ENCODE results near the gene PHKA1.
"Not testable (repeated sequence)": the region's sequence is repeated elsewhere in the genome, so short reads cannot be mapped to it uniquely, and the experiment has no call there.

PHKA1 gene

DNA sequence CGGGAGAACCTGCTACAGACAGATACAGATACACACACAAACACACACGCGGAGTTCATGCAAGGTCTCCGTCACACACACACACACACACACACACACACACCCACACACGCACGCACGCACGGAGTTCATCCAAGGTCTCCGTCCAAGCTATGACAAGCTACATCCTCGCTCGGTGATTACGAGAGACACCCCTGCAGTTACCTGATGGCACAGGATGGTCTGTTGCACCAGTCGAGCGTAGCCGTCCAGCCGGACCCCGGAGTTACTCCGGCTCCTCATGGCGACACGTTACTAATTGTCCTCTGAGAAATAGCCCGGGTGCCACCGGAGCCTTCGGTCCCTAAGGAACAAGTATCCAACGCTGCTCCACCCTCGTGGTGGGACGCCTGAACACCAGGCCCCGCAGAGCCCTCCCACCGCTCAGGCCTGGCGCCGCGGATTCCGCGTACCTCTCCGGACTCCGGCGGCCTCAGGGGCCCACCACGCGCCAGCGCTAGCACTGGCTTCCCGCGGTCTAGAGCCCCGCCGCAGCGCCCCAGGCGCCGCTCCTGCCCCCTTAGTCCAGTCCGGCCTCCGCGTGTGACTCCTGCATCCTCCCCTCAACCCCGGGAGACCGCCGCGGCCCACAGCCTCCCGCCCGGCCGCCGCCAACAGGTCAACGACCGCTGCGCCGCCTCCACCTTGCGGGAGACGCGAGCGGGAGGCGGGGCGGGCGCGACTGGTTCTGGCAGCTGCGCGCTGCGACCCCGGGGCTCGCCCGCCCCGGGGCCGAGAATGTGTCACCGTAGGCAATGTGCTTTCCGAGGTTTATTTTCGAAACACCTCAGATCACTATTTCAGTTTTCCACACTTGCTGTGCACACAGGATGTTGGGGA, at the start of gene PHKA1:
PHKA1 (minus strand) TSS at position 708 of the 879 bp plus-strand sequence; CDS start at position 282, 426 bp downstream.
- H3K4me2 ChIP-seq = peak within 1 kb of the TSS; percentile 86
- H3K79me2 ChIP-seq (ENCODE audit: insufficient read depth, low read depth); H3K4me3 ChIP-seq (IDR thresholded peaks at IDR 0.05; ENCODE audit: insufficient read depth, low read depth, low read length); H4K20me1 ChIP-seq (ENCODE audit: insufficient read depth); H3K27me3 ChIP-seq (ENCODE audit: insufficient read depth, low read depth); H3K36me3 ChIP-seq (ENCODE audit: insufficient read depth): not testable (repeated sequence)
- peak within 1 kb of the TSS; percentile 90 for H3K9ac ChIP-seq
- H2AFZ ChIP-seq (ENCODE audit: low read depth) = peak within 1 kb of the TSS; percentile 86
- peak within 1 kb of the TSS; percentile 92 for H3K27ac ChIP-seq
- peaks cover 11% of the 10 kb centered on the region for H3K4me1 ChIP-seq (ENCODE audit: low read depth, poor library complexity, severe bottlenecking)

DNA sequence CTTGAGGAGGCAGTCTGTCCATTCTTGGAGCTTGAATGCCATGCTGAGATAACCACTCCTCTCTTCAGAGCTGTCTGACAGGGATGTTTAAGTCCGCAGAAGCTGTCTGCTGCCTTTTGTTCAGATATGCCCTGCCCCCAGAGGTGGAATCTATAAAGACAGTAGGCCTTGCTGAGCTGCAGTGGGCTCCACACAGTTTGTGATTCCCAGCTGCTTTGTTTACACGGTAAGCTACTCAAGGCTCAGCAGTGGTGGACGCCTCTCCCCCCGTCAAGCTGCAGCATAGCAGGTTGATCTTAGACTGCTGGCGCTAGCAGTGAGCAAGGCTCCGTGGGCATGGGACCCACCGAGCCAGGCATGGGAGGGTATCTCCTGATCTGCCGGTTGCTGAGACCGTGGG, 46.3 kb upstream of the PHKA1 start:
- H3K9ac ChIP-seq; H3K79me2 ChIP-seq (ENCODE audit: insufficient read depth, low read depth); H3K27me3 ChIP-seq (ENCODE audit: insufficient read depth, low read depth); H4K20me1 ChIP-seq (ENCODE audit: insufficient read depth); H3K4me2 ChIP-seq; H2AFZ ChIP-seq (ENCODE audit: low read depth); H3K4me3 ChIP-seq (IDR thresholded peaks at IDR 0.05; ENCODE audit: insufficient read depth, low read depth, low read length); H3K27ac ChIP-seq; H3K4me1 ChIP-seq (ENCODE audit: low read depth, poor library complexity, severe bottlenecking); H3K36me3 ChIP-seq (ENCODE audit: insufficient read depth): not testable (repeated sequence)

- not testable (repeated sequence) for H3K4me2 ChIP-seq
Observed at GRCh38 chrX:72748545-72748944, 34.4 kb upstream of the PHKA1 start.

GRCh38 chrX:72745546-72745945, 31.4 kb upstream of the PHKA1 start:
- not testable (repeated sequence) for H3K27ac ChIP-seq; H3K9ac ChIP-seq; H2AFZ ChIP-seq (ENCODE audit: low read depth); H3K4me1 ChIP-seq (ENCODE audit: low read depth, poor library complexity, severe bottlenecking); H3K79me2 ChIP-seq (ENCODE audit: insufficient read depth, low read depth); H3K4me3 ChIP-seq (IDR thresholded peaks at IDR 0.05; ENCODE audit: insufficient read depth, low read depth, low read length); H4K20me1 ChIP-seq (ENCODE audit: insufficient read depth); H3K36me3 ChIP-seq (ENCODE audit: insufficient read depth); H3K4me2 ChIP-seq; H3K27me3 ChIP-seq (ENCODE audit: insufficient read depth, low read depth)

More at GRCh38 chrX:72748545-72748944, 34.4 kb upstream of the PHKA1 start:
- not testable (repeated sequence) for H2AFZ ChIP-seq (ENCODE audit: low read depth); H4K20me1 ChIP-seq (ENCODE audit: insufficient read depth); H3K9ac ChIP-seq; H3K27ac ChIP-seq; H3K36me3 ChIP-seq (ENCODE audit: insufficient read depth); H3K27me3 ChIP-seq (ENCODE audit: insufficient read depth, low read depth); H3K79me2 ChIP-seq (ENCODE audit: insufficient read depth, low read depth); H3K4me1 ChIP-seq (ENCODE audit: low read depth, poor library complexity, severe bottlenecking); H3K4me3 ChIP-seq (IDR thresholded peaks at IDR 0.05; ENCODE audit: insufficient read depth, low read depth, low read length)

DNA sequence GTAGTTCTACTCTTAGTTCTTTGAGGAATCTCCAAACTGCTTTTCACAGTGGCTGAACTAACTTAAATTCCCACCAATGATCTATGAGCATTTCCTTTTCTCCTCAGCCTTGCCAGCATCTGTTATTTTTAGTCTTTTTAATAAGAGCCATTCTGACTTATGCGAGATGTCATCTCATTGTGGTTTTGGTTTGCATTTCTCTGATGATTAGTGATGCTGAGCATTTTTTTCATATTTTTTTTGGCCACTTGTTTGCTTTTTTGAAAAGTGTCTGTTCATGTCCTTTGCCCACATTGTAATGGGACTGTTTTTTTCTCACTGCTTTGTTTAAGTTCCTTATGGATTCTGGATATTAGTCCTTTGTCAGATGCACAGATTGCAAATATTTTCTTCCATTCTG, 21.5 kb upstream of the PHKA1 start:
- H3K4me2 ChIP-seq = no peak overlapping the region
- no peaks in the 10 kb centered on the region for H3K4me1 ChIP-seq (ENCODE audit: low read depth, poor library complexity, severe bottlenecking)
- no peak for TF ChIP-seq CTCF (conservative IDR thresholded peaks at IDR 0.05; ENCODE audit: low read depth, low read length)
- H3K79me2 ChIP-seq (ENCODE audit: insufficient read depth, low read depth) = no peaks in the 10 kb centered on the region
- no peak overlapping the region for H3K4me3 ChIP-seq (IDR thresholded peaks at IDR 0.05; ENCODE audit: insufficient read depth, low read depth, low read length)
- H4K20me1 ChIP-seq (ENCODE audit: insufficient read depth) = no peaks in the 10 kb centered on the region
- no peaks in the 10 kb centered on the region for H3K36me3 ChIP-seq (ENCODE audit: insufficient read depth)
- no peak overlapping the region for H2AFZ ChIP-seq (ENCODE audit: low read depth)
- no peak overlapping the region for H3K27ac ChIP-seq
- H3K27me3 ChIP-seq (ENCODE audit: insufficient read depth, low read depth) = no peaks in the 10 kb centered on the region
- H3K9ac ChIP-seq = no peak overlapping the region

DNA sequence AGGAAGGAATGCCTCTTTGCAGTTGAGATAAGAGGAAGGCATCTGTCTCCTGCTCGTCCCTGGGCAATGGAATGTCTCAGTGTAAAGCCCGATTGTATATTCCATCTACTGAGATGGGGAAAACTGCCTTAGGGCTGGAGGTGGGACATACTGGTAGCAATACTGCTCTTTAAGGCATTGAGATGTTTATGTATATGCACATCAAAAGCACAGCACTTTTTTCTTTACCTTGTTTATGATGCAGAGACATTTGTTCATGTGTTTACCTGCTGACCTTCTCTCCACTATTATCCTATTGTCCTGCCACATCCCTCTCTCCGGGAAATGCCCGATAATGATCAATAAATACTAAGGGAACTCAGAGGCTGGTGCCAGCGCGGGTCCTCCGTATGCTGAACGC, 19.5 kb upstream of the PHKA1 start:
- not testable (repeated sequence) for H3K27ac ChIP-seq; H3K36me3 ChIP-seq (ENCODE audit: insufficient read depth); H4K20me1 ChIP-seq (ENCODE audit: insufficient read depth); H3K4me1 ChIP-seq (ENCODE audit: low read depth, poor library complexity, severe bottlenecking); H3K4me2 ChIP-seq; H2AFZ ChIP-seq (ENCODE audit: low read depth); H3K79me2 ChIP-seq (ENCODE audit: insufficient read depth, low read depth); H3K27me3 ChIP-seq (ENCODE audit: insufficient read depth, low read depth); H3K4me3 ChIP-seq (IDR thresholded peaks at IDR 0.05; ENCODE audit: insufficient read depth, low read depth, low read length); H3K9ac ChIP-seq

- no peak overlapping the region for H3K9ac ChIP-seq
- H3K27me3 ChIP-seq (ENCODE audit: insufficient read depth, low read depth) = no peaks in the 10 kb centered on the region
- H2AFZ ChIP-seq (ENCODE audit: low read depth) = no peak overlapping the region
- H3K36me3 ChIP-seq (ENCODE audit: insufficient read depth) = no peaks in the 10 kb centered on the region
- no peaks in the 10 kb centered on the region for H3K4me1 ChIP-seq (ENCODE audit: low read depth, poor library complexity, severe bottlenecking)
- TF ChIP-seq CTCF (conservative IDR thresholded peaks at IDR 0.05; ENCODE audit: low read depth, low read length) = no peak
- H4K20me1 ChIP-seq (ENCODE audit: insufficient read depth) = no peaks in the 10 kb centered on the region
- no peaks in the 10 kb centered on the region for H3K79me2 ChIP-seq (ENCODE audit: insufficient read depth, low read depth)
- no peak overlapping the region for H3K4me2 ChIP-seq
- H3K4me3 ChIP-seq (IDR thresholded peaks at IDR 0.05; ENCODE audit: insufficient read depth, low read depth, low read length) = no peak overlapping the region
- H3K27ac ChIP-seq = no peak overlapping the region
Observed at GRCh38 chrX:72727846-72728245, 13.7 kb upstream of the PHKA1 start.
